NCI-H2227 (cell line): ENCODE data around the gene TEAD1.
A peak's percentile ranks its signal among the peaks of the same experiment; 100 is the strongest.

Experiments used
- DNase-seq: peaks from one replicate; lab custom pipeline; 2025; ENCODE audit not compliant: unreplicated experiment; lab: John Stamatoyannopoulos, UW

Gene TEAD1

DNA sequence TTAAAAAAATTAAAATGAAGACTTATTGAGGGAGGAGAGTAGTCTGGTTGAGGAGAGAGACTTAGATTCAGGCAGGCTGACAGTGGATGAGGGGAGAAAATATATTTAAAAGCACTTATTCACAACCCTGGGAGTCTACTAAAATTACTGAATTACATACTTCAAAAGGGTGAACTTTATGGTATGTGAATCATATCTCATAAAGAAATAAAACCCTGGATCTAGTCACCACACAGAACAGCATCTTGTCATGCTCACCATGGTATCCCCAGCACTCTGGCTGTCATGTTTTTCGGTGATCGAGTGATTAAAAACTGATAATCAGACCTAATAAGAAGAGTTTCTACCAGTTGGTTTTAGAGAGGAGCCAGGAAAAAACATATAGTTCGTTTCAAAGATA, 11.0 kb downstream of the TEAD1 start:
- no peak for DNase-seq

DNA sequence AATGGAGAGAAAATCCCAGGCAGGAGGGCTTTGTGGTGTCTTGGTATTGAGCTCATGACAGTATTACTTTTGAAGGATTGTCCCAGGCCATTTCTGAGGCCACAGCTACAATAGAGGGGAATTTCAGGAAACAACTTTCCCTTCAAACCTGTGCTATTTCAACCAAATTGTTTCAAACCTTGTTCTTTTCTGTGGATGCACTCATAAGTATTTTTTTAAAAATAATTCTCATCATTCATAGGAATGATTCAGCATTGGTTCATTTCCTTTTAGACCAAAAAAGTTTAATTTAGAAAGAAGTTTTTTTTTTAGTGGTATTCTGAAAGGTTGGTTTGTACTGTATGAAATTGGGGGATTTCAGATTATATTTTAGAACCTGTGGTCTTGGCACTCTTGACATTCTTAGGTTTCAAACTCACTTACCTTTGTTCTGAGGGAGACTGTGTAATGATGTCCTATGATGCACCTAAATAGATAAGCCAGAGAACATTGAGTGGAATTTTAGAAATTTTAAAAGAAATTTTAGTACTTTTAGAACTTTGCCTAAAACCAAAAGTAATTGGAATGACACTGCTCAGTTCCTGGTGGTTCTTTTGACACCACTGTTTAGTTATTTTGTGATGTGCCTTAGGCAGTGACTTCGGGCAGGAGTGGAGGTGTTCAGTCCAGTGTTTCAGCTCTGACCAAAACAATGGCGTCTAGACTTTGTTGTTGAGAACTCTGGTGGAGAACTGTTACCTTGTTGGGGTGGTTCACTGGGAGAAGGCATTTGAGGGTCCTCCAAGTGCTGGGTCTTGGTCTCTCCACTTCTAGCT, 12.2 kb downstream of the TEAD1 start:
- DNase-seq, result no peak

GRCh38 chr11:12687216-12687623, 13.0 kb downstream of the TEAD1 start:
- DNase-seq, result no peak

- no peak for DNase-seq
Observed at GRCh38 chr11:12687740-12688139, 13.5 kb downstream of the TEAD1 start.

GRCh38 chr11:12689029-12689755, 15.0 kb downstream of the TEAD1 start:
- no peak for DNase-seq

DNA sequence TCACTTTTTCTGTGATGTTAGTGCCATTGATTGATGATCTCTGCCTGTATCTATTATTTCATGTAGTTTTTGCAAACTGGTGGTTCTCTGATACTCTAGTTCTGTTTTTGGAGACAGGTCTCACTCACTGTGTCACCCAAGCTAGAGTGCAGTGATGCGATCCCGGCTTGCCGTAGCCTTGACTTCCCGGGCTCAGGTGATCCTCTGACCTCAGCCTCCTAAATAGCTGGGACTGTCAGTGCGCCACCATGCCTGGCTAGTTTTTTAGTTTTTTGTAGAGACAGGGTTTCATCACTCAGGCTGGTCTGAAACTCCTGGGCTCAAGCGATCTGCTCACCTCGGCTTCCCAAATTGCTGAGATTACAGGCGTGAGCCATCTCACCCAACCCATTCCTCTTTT, 16.4 kb downstream of the TEAD1 start:
- DNase-seq, result no peak

DNA sequence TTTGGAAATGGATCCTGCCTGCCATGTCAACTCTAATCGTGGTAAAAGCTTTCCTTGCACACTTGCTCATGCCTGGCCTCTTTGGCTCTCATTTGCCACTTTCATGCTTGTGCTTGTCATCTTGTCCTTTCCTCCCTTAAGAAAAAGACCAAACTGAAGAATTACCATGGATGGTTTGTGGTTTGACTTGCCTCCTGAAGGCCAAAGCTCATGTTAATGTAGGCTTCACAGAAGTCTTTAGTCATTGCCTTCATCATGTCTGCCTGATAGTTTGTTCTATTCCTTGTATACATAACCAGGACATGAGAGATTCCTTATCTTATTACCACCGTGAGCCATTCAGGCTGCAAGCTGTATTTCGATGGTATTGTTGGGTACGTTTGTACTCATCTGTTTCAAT, 17.3 kb downstream of the TEAD1 start:
- no peak for DNase-seq

DNA sequence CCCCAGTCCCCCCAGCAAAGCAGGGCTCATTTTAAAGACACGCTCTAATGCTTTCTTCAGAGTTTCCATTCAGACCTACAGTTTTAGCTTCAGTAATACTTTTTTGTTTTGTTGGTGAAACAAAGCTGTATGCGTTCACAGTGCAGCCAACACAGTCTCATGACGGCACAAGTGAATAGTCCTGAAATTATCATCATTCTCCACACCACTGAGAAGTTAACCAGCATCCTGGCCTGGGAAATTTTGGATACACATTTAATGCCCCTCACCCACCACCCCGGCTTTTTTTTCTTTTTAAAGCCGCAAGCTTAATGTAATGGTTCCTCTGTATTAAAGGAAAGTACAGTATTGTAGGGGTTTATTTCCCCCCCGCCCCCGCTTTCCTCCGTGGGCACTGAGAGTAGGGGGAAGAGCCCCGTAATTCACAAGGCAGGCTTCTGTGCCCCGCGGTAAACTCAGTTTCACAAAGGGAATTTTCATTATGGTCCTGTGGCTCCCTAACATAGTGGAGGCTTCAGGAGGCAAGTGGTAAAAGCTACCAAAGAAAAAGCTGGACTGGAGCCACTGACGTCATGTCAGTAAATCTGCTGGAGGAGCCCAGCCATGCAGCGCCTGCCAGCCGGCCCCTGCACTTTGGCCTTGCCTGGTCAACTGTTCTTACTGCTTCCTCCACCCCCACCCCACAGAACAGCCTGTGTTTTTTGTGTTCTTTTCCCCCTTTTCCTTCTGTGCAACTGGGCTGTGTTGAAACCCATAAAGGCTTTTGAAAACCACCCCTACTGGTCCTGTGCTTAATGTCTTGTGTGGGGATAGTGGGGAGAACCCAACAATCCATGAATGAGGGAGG, 18.2 kb downstream of the TEAD1 start:
- DNase-seq, result peak; percentile 59

DNA sequence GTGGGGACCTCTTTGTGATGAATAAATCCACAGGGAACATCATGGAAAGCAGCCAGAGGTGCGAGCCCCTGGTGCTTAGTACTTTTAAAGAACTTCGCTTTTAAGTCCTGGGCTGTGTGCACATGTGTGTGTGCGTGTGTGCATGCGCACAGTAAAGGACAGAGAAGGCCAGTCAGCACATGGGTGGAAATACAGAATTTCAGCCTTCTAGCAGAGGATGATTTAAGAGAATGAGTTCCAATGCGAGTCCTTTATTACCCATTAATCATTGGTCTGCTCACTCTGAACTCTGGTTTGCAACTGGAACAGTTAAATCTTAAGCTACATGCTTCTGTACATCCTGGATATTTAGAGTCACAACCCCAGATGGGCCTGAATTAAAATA, 18.9 kb downstream of the TEAD1 start:
- DNase-seq, result peak; percentile 22

GRCh38 chr11:12693479-12694182, 19.4 kb downstream of the TEAD1 start:
- DNase-seq, result peak; percentile 62

DNA sequence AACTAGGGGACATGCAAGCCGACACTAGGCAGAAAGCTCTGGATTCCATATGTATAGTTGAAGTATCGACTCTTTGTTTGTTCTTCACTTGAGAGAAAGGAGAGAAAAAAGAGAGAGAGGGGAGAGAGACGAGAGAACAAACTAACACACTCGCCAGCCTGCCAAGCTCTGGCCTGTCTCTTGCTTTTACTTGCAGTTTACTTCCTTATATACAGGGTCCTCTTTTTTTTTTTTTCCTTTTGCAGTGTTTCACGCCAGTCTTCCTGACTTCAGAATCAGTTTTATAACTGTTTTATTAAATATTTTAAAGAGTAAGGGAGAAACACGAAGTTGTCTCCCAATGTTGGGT, 19.9 kb downstream of the TEAD1 start:
- DNase-seq, result no peak

GRCh38 chr11:12695221-12695794, 21.1 kb downstream of the TEAD1 start:
- DNase-seq, result no peak

DNA sequence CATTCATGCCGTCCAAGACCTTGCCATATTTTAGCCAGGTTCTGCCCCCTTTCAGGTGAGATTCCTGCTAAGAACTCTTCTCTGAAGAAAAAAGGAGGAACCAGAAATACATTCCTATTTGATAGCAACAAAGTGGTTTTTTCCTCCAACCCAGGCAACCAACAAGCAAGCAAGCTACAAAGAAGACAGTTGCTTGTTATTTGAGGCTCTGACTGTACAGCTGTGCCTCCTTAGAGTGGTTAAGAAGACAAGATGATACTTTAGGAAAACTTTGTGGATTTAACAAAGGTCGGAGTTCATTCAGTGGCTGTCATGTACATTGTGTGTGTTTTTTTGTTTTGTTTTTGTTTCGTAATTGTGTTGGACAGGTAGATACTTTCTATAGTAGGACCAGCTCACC, 21.7 kb downstream of the TEAD1 start:
- DNase-seq, result no peak

GRCh38 chr11:12696911-12697581, 22.8 kb downstream of the TEAD1 start:
- DNase-seq, result no peak

DNA sequence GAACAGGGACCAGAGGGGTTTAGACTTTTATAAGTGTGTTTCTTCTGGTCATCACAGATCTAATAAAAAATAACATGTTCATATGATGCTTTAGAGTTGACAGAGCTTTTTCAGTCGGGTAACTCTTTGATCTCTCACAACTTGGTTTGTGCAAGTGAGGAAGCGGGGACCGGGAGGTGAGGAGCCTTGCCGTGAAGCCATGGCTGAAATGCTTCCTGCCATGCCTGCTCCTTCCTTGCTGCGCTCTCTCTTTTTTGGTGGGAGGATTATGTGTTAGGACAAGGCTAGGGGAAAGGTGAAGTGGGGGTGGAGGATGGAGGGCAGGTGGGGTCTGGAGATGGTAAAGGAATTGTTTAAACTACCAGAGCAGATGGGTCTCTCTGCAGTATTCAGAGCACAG, 23.8 kb downstream of the TEAD1 start:
- no peak for DNase-seq

GRCh38 chr11:12701811-12702592, 27.8 kb downstream of the TEAD1 start:
- no peak for DNase-seq

- no peak for DNase-seq
Observed at GRCh38 chr11:12702999-12703453, 28.8 kb downstream of the TEAD1 start.

GRCh38 chr11:12704049-12704448, 29.8 kb downstream of the TEAD1 start:
- DNase-seq, result no peak

DNA sequence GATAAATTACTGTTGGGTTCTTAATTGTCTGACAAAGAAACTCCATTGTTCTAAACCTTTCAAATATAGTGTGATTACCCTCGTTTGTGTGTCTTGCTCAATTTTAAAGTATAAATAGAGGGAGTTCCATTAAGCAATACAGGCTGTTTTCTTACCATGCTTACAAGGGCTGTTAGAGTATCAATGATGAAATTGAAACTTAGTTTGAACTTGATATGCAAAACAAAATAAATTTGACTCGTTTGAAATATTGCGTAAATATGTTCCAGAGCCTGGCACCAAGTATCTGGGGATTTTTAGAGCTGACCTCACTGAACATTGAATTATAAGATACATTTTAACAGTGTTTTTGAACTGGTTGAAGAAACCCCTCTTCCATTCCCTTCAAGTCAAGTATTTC, 31.7 kb downstream of the TEAD1 start:
- DNase-seq, result no peak
